Measurements from ENCODE around the gene CDH22. TPM values are rescaled to one million over a fixed set of nuclear protein-coding genes. Genes with fewer than 3 reads are reported as not detected.

The CDH22 gene
- total and polyA plus RNA-seq, 10 of the 15 experiments (the other 5 are each of a cell fraction or from before 2014, with no cell fraction given), result not detected

DNA sequence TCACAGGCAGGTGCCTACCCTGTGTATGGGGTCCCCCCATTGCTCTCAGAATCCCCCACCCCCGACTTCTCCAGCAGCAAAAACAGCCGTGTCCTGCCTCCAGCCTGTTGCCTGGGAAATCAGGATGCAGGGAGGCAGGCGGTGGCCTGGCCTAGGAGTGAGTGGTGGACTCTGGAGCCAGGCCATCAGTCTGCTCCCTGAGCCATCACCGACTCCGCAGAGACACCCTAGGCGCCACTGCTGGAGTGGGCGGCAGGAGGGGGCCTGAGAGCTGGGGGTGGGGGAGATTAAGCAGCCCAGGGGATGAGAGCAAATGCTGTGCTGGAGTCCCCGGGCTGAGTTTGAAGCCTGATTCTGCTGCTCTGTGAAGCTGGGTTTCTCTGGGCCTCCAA is 97.0 kb downstream of the CDH22 start:
- no peak for FAIRE-seq

DNA sequence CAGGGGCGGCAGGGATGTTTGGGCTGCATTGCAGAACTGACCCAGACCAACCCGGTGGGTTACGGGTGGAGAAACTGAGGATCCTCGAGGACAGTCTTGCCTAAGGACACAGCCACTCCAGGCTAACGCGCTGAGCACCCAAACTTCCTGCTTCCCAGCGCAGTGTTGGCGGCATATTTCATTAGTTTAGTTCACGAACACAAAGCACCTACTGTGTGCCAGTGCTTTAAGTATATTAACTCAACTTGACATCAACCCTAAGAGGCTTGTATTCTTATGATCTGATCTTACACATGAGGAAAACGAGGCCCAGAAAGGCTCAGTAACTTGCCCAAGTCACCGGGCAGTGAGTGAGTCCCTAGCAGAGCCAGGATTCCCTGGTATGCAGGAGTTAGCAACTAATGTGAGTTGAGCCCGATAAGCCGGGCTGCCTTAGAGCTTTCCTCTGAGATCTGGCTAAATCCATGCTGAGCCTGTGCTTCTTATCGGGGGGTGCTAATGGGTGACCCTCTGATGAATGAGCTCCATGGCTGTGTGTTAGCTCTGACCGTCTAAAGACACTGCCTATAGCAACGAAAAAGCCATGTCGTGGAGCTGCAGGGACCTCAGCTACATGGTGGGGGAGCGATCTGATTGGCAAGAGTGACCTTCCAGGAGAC is 97.5 kb downstream of the CDH22 start:
- RAD21 ChIA-PET (ENCODE audit: unreplicated experiment), result no interaction called here
- POLR2A ChIA-PET, result no interaction called here
- no peak overlapping the region for H3K4me3 ChIP-seq
- H3K36me3 ChIP-seq (ENCODE audit: control insufficient read depth in 2 of 2, insufficient read depth in 2 of 2, low read length in 1 of 2), result no peaks in the 10 kb centered on the region
- in situ Hi-C loops (cut with MboI) (no loop called here), intact Hi-C loops (cut with micrococcal nuclease; ENCODE audit: unreplicated experiment) (no loop called here)
- no peak overlapping the region for H3K9ac ChIP-seq (ENCODE audit: control insufficient read depth, insufficient read depth, low read length)
- WGBS (ENCODE audit: insufficient coverage, insufficient replicate concordance, low lambda C conversion rate, missing lambda C conversion rate), result 63% methylated on average over 18 of the region's 18 CpGs
- no peak overlapping the region for H2AFZ ChIP-seq (ENCODE audit: control insufficient read depth, low read depth, low read length)
- CTCF ChIA-PET, result no interaction called here
- H4K20me1 ChIP-seq (ENCODE audit: control insufficient read depth, insufficient read depth), result no peaks in the 10 kb centered on the region; the same call in 1 of the 2 replicates
- no TSS peak for BruUV-seq (replicated peaks)
- H3K79me2 ChIP-seq (ENCODE audit: control insufficient read depth, insufficient read depth, low read length), result no peaks in the 10 kb centered on the region
- H3K4me1 ChIP-seq (ENCODE audit: control insufficient read depth, insufficient read depth, low read length), result peaks cover 11% of the 10 kb centered on the region
- FAIRE-seq (no peak), DNase-seq (ENCODE audit: low read depth, low spot score) (no peak), ATAC-seq (no peak)
- H3K27me3 ChIP-seq (replicated peaks in 1 of 2; ENCODE audit: control insufficient read depth in 2 of 2, insufficient read depth in 2 of 2, low read length in 1 of 2), result peaks cover 0 to 1% of the 10 kb centered on the region in 2 experiments; a peak in 3 of 4 replicates
- H3K4me2 ChIP-seq (ENCODE audit: control insufficient read depth, insufficient read depth), result no peak overlapping the region
- H3K9me3 ChIP-seq (replicated peaks; ENCODE audit: control insufficient read depth, insufficient read depth, low read length), result no peaks in the 10 kb centered on the region
- H3K27ac ChIP-seq (ENCODE audit: control insufficient read depth, insufficient read depth), result no peak overlapping the region
- SMC1A ChIA-PET (ENCODE audit: uncharacterized antibody, unreplicated experiment), result no interaction called here
- no peak for TF ChIP-seq ZBED1 (IDR thresholded peaks at IDR 0.05; ENCODE audit: borderline replicate concordance)
- TF ChIP-seq, protein P1, sequence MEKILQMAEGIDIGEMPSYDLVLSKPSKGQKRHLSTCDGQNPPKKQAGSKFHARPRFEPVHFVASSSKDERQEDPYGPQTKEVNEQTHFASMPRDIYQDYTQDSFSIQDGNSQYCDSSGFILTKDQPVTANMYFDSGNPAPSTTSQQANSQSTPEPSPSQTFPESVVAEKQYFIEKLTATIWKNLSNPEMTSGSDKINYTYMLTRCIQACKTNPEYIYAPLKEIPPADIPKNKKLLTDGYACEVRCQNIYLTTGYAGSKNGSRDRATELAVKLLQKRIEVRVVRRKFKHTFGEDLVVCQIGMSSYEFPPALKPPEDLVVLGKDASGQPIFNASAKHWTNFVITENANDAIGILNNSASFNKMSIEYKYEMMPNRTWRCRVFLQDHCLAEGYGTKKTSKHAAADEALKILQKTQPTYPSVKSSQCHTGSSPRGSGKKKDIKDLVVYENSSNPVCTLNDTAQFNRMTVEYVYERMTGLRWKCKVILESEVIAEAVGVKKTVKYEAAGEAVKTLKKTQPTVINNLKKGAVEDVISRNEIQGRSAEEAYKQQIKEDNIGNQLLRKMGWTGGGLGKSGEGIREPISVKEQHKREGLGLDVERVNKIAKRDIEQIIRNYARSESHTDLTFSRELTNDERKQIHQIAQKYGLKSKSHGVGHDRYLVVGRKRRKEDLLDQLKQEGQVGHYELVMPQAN (conservative IDR thresholded peaks at IDR 0.05), result no peak
- TF ChIP-seq NFYA (IDR thresholded peaks at IDR 0.05; ENCODE audit: borderline replicate concordance, low read depth, low read length), result no peak
- no peak for TF ChIP-seq NFYB (IDR thresholded peaks at IDR 0.05; ENCODE audit: insufficient read depth, low read depth, low read length)
- no peak for TF ChIP-seq RB1 (IDR thresholded peaks at IDR 0.05; ENCODE audit: borderline replicate concordance)
- TF ChIP-seq ZNF384 (IDR thresholded peaks at IDR 0.05; ENCODE audit: borderline replicate concordance, low read depth, low read length), result no peak
- TF ChIP-seq POLR2AphosphoS5 (IDR thresholded peaks at IDR 0.05; ENCODE audit: low read length), result no peak
- TF ChIP-seq ZBTB4 (CRISPR knock-in tag; IDR thresholded peaks at IDR 0.05), result no peak
- TF ChIP-seq SREBF2 (IDR thresholded peaks at IDR 0.05; ENCODE audit: low read length), result no peak
- TF ChIP-seq EED (IDR thresholded peaks at IDR 0.05; ENCODE audit: low read depth), result no peak
- TF ChIP-seq RFX5 (IDR thresholded peaks at IDR 0.05; ENCODE audit: low read depth, low read length), result no peak

More for the DNA sequence above, 97.0 kb downstream of the CDH22 start:
- no peaks in the 10 kb centered on the region for H3K9me3 ChIP-seq (replicated peaks; ENCODE audit: control insufficient read depth, insufficient read depth, low read length)
- DNase-seq (ENCODE audit: low read depth, low spot score) (no peak), ATAC-seq (no peak)
- 16% methylated on average over 6 of the region's 8 CpGs for WGBS (ENCODE audit: insufficient coverage, insufficient replicate concordance, low lambda C conversion rate, missing lambda C conversion rate)
- TF ChIP-seq RELA (IDR thresholded peaks at IDR 0.05; ENCODE audit: borderline replicate concordance, partially characterized antibody) (no peak), ZNF622 (IDR thresholded peaks at IDR 0.05) (no peak), TBL1XR1 (IDR thresholded peaks at IDR 0.05; ENCODE audit: low read depth, low read length) (no peak), SMC3 (IDR thresholded peaks at IDR 0.05; ENCODE audit: borderline replicate concordance, low read length) (no peak), PAX8 (IDR thresholded peaks at IDR 0.05) (no peak)
- ChIA-PET CTCF (no interaction called here), POLR2A (no interaction called here), RAD21 (ENCODE audit: unreplicated experiment) (no interaction called here), SMC1A (ENCODE audit: uncharacterized antibody, unreplicated experiment) (no interaction called here)
- peaks cover 6% of the 10 kb centered on the region for H3K4me1 ChIP-seq (ENCODE audit: control insufficient read depth, insufficient read depth, low read length)
- no peak overlapping the region for H2AFZ ChIP-seq (ENCODE audit: control insufficient read depth, low read depth, low read length)
- no peaks in the 10 kb centered on the region; the same call in 1 of the 2 replicates for H4K20me1 ChIP-seq (ENCODE audit: control insufficient read depth, insufficient read depth)
- H3K79me2 ChIP-seq (ENCODE audit: control insufficient read depth, insufficient read depth, low read length), result no peaks in the 10 kb centered on the region
- in situ Hi-C loops (cut with MboI) (no loop called here), intact Hi-C loops (cut with micrococcal nuclease; ENCODE audit: unreplicated experiment) (no loop called here)
- no peak overlapping the region for H3K4me2 ChIP-seq (ENCODE audit: control insufficient read depth, insufficient read depth)
- H3K27me3 ChIP-seq (replicated peaks in 1 of 2; ENCODE audit: control insufficient read depth in 2 of 2, insufficient read depth in 2 of 2, low read length in 1 of 2), result peaks cover 0 to 1% of the 10 kb centered on the region in 2 experiments; a peak in 3 of 4 replicates
- no peaks in the 10 kb centered on the region for H3K36me3 ChIP-seq (ENCODE audit: control insufficient read depth in 2 of 2, insufficient read depth in 2 of 2, low read length in 1 of 2)
- no TSS peak for BruUV-seq (replicated peaks)
- no peak overlapping the region for H3K9ac ChIP-seq (ENCODE audit: control insufficient read depth, insufficient read depth, low read length)
- no peak overlapping the region for H3K4me3 ChIP-seq
- H3K27ac ChIP-seq (ENCODE audit: control insufficient read depth, insufficient read depth), result no peak overlapping the region

Measured in GM12878 (cell line).